Measurements from ENCODE around the gene DCTD.

DNA sequence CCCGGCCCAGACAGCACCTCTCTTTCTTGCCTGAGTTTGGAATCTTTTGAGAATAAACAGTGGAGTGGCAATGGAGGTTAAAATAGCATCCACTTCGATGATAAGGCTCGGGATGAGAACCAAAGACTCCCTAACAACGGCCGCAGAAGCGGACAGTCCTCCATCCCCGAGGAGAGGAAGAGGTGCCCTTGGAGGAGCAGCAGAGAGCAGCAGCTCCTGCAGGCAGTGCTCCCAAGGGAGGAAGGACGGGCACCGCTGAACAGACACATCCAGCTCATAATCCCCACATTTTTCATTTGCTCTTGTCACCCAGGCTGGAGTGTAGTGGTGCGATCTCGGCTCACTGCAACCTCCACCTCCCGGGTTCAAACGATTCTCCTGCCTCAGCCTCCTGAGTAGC is 61.3 kb downstream of the DCTD start:
- TF ChIP-seq, protein P1, sequence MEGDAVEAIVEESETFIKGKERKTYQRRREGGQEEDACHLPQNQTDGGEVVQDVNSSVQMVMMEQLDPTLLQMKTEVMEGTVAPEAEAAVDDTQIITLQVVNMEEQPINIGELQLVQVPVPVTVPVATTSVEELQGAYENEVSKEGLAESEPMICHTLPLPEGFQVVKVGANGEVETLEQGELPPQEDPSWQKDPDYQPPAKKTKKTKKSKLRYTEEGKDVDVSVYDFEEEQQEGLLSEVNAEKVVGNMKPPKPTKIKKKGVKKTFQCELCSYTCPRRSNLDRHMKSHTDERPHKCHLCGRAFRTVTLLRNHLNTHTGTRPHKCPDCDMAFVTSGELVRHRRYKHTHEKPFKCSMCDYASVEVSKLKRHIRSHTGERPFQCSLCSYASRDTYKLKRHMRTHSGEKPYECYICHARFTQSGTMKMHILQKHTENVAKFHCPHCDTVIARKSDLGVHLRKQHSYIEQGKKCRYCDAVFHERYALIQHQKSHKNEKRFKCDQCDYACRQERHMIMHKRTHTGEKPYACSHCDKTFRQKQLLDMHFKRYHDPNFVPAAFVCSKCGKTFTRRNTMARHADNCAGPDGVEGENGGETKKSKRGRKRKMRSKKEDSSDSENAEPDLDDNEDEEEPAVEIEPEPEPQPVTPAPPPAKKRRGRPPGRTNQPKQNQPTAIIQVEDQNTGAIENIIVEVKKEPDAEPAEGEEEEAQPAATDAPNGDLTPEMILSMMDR (IDR thresholded peaks at IDR 0.05), result no peak
- TF ChIP-seq EZH2phosphoT487 (IDR thresholded peaks at IDR 0.05), result no peak
